ENCODE data around the gene ZNF79.
A peak's percentile ranks its signal among the peaks of the same experiment; 100 is the strongest.

The ZNF79 gene

DNA sequence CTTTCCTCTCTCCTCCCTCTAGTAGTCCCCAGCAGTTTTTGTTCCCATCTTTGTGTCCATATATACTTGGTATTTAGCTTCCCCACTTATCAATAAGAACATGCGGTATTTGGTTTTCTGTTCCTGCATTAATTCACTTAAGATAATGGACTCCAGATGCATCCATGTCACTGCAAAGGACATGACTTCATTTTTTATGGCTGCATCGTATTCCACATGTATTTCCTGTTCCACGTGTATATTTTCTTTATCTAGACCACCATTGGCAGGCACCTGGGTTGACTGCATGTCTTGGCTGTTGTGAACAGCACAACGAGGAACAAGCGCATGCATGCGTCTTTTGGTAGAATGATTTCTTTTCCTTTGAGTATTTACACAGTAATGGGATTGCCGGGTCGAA lies 6.2 kb downstream of the ZNF79 start:
- no peak for DNase-seq

DNA sequence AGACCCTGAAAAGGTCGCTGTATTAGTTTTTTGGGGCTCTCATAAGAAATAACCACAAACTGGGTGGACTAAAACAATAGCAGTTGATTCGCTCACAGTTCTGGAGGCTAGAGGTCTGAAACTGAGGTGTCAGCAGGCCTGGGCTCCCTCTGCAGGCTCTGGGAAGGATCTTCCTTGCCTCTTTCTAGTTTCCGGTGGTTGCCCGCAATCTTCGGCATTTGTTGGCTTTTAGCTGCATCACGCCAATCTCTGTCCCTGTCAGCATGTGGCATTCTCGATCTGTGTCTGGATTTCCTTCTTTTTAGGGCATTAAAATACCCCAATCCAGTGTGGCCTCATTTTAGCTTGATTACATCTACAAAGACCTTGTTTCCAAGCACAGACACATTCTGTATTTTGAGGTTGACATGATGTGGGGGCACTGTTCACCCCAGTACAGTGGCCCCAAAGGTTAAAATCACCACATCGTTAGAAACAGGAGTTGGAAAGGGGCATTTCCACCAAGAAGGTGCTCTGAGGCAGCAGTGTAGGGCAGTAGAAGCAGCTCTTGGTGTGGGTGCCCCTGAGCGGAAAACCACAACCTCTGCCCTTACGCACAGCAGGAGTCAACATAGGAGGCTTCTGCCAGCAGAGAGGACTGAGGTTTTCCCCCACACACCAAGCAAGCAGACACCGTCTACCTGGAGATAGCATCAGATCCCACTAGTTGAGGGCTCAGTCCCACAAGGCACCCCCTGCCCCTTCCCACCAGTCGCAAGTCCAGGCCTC lies 13.5 kb downstream of the ZNF79 start:
- peak; percentile 42 for DNase-seq

DNA sequence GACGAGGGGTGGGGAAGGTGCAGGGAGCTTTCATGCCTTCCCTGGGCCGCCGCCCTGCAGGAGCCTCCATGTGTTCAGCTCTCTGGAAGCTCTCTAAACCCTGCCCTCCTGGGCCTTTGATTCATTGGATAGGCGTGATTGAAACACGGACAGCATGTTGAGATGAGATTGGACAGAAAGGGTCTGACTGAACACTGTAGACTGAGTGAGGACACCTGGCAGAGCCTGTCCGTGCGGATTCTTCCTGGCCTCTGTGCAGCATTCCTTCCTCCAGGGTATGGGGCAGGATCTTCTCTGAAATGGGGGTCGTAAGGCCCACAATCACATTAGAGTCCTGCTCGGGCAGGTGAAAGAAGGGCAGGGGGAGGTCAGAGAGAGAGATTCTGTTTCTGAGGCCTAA lies 14.2 kb downstream of the ZNF79 start:
- no peak for DNase-seq

DNA sequence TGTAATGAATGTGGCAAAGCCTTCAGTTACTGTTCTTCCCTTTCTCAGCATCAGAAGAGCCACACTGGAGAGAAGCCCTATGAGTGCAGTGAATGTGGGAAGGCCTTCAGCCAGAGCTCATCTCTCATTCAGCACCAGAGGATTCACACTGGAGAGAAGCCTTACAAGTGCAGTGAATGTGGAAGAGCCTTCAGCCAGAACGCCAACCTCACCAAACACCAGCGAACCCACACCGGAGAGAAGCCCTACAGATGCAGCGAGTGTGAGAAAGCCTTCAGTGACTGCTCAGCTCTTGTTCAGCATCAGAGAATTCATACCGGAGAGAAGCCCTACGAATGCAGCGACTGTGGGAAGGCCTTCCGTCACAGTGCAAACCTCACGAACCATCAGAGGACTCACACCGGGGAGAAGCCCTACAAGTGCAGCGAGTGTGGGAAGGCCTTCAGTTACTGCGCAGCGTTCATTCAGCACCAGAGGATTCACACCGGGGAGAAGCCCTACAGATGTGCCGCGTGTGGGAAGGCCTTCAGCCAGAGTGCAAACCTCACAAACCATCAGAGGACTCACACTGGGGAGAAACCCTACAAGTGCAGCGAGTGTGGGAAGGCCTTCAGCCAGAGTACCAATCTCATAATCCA lies 20.2 kb downstream of the ZNF79 start:
- no peak for DNase-seq

DNA sequence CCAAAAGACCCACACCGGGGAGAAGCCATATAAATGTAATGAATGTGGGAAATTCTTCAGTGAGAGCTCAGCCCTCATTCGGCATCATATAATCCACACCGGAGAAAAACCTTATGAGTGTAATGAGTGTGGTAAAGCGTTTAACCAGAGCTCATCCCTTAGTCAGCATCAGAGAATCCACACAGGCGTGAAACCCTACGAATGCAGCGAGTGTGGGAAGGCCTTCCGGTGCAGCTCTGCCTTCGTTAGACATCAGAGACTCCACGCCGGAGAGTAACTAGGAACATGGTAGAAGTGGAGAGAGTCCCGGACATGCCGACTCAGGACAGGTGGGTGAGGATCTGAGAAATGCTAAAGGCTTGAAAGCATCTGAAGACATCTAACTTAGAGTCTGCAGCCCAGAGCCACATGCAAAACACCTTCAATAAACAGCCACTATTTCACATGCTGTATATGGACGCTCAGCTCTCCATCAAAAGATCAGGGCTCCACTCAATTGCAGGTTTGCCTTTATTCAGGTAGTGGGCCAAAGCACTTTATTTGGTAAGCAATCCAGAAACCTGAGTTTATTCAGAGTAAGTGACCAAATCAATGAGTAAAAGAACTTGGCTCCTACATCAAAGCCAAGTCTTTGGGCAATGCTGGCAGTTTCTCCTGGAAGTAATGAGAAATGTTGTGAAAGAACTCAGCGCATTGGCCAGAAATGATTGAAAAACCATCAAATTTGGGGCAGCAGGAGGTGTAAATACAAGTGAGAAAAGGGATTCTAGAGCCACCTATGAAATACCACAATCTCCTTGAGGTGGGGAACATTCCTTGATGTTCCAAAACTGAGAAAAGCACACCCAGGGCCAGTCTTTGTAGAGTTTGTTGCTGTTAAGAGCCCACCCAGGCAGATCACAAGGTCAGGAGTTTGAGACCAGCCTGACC lies 21.0 kb downstream of the ZNF79 start:
- DNase-seq, result no peak

DNA sequence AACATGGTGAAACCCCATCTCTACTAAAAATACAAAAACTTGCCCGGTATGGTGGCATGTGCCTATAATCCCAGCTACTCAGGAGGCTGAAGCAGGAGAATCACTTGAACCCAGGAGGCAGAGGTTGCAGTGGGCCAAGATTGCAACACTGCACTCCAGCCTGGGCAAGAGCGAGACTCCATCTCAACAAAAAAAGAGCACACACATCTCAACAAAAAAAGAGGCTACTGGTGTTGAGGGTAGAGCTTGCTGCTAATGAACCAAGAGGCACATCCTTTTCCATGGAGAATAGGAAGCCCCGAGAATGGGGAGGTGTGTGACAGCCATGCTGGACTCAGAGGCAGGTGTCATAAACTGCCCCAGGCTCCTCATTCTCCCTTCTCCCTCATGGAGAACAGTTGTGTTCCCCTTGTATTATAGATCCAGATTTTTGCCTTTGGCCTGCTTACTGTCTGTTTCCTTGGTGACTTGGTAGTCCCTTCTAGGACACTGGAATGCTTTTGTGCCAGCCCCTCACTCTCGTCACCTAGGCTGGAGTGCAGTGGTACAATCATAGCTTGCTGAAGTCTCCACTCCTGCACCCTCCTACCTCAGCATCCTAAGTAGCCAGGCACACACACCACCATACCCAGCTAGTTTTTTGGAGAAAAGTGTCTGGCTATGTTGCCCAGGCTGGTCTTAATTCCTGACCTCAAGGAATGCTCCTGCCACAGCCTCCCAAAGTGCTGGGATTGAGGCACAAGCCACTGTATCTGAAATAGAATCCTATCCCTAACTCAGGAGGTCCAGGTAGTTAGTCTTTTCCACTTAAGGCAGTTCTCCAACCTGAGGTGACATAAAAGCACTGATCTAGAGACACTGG lies 21.9 kb downstream of the ZNF79 start:
- no peak for DNase-seq

DNA sequence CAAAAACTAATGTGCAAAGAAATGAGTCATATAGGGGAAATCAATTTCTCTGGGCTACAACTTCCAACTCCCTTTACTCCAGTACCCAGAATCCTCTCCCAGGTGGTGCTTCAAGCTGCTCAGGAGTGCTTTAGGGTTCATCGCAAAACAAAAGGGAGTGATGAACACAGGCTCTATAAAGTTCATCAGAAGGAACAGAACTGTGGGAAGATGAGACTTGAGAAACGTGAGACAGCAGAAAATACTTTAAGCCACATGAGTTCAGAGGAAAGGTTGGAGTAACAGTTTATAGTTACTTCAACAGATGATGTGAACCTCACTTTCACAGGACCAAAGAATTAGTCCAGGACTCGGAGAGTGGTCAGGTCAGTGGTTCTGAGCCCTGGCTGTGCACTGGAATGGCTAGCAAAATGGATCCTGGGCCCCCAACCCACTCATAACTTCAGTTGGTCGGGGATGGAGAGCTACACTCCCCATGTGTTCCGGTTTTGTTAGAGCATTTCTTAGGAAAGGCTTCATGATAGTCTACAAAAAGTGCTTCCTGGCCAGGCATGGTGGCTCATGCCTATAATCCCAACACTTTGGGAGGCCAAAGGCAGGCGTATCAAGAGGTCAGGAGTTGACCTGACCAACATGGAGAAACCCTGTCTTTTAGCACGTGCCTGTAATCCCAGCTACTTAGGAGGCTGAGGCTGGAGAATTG lies 22.7 kb downstream of the ZNF79 start:
- no peak for DNase-seq

DNA sequence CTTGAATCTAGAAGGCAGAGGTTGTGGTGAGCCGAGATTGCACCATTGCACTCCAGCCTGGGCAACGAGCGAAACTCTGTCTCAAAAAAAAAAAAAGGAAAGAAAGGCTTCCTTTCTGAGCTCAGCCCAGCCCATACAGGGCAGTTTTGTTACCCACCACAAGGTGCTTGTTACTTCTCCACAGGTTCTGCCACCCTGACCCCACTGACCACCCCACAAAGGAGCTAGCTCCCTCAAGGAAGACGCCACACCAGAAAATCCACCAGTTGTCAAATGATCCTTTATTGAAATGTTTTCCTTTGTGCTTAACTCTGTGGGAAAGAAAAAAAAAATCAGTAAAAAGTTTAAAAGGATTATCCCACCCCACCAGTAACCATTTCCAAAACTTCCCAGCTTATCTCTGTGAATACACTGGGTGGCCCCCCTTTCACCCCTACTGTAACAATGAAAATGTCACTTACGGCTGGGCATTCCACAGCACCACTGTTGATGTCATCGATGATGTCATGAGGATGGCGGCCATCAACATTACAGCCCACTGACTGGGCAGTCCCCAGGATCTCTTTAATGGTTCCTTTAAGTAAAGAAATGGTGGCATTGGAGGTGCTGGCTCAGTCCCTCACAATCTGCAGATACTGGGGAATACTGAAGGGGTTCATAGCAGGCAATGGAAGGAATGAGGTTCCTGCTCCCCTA lies 23.4 kb downstream of the ZNF79 start:
- DNase-seq, result no peak

DNA sequence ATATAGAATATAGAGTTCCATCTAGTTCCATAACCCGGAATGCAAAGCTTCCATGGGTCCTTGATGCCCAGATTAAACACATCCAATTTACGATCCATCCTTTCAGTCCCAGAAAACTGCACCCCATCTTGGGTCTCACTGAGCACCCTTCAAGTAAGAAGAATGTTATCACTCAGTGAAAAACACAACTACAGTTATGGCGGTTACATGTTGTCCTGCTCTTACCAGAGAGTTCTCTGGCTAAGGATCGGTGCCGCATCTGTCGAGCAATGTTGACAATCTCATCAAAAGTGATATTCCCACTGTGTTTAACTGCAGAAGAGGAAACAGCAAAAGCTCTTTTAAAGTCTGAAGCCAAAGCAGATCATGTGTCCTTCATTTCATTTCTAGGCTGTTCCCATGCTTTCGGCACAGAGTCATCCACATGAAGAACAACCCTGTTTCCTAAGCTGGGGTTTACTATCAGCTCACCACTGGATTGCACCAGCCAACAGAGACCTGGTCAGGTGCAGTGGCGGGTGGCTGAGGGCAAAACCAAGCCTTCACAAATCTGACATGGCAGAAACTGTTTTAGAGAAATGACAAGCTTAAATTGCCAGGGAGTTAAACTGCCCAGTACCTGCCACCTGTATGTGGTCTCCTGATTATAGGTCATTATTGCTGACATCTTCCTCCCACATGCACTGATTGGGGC lies 24.1 kb downstream of the ZNF79 start:
- no peak for DNase-seq

DNA sequence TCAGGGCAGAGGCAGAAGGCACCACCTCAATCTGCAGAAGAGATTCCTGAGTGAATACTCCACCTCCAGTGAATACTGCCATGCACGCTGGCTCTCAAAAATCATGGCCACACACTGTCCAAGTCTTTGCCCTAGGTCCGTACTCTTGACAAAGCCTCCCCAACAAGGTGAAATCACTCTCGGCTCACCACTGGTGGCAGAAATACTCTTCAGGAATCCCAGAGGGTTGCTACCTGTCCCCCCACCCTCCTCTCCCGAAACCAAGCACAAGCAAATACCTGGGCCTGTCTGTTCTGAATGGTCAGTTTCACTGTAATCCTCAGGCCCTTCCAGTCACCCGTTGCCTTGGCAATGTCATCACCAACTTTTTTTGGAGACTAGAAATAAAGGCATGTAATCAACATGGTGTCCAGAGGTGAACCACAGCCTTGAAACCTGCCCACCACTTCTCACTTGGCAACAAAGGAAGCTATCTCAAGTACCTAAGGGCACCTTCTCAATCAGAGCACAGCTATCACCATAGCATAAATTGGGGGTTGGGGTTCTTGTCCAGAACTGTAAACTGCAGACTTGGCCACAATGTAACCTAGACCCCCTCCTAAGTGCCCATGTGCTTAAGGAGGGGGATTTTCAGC lies 25.3 kb downstream of the ZNF79 start:
- no peak for DNase-seq

DNA sequence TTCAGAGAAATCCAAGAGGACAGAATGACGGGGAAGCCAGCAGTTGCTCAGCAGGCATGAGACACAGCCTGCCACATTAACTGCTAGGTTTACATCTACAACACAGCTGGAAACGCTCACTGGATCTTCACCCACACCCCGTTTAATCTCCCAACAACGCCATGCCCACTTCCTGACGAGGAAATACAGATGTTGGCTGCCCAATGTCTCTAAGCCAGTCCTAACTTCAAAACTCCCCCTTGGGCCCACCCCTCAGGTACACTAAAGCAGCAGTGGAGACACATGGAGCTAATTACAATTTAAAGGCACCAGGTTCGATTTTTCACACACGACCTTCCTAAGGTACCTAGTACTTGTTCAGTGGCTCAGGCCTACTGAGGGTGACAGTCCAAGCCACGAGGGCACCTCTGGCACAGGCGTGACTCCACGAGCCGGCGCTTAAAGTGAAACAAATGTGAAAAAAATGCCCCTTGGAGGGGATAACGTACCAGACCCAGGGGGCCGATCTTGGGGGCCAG lies 26.1 kb downstream of the ZNF79 start:
- DNase-seq, result no peak

DNA sequence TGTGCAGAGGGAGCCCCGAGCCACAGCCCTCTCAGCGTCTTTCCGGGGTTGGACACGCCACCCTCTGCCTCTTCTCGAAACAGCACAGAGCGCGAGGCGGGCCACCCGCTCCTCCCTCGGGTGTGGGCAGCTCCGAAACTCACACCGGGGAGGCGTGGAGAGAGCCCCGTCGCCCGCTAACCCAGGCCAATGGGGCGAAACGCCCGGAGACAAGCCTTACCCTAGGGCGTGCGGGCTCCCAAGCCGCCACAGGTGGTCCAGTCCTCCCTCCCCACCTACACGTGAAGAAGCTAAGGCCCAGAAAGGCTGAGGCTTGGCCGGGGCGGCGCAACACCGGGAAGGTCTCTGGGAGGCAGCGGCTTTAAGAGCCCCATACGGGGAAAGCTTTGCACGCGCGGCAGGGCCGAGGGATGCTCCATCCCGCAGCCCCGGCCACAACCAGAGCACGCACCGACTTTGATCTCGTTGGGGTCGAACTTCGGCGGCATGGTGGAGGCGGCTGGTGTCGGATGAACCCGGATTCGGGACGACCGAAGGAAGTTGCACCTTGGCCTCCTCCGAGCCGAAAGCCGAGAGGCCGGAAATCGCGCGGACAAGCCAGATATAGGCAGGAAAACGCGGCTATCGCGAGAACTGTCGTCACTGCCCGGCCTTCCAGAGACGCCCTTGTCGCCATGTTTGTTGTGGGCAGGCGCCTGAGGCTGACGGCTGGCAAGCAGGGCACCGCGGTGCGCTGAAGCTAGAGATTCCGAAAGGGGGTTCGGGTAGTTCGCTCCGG lies 26.8 kb downstream of the ZNF79 start, which contains the start of the genes LRSAM1 and RPL12:
Gene LRSAM1 (plus strand): TSS at position 681 of the 778 bp plus-strand sequence. CDS start 3,018 bp downstream, outside the sequence.
Gene RPL12 (minus strand): TSS at position 577 of the 778 bp plus-strand sequence. CDS start 89 bp downstream, at position 488.
- DNase-seq, result peak; percentile 96

DNA sequence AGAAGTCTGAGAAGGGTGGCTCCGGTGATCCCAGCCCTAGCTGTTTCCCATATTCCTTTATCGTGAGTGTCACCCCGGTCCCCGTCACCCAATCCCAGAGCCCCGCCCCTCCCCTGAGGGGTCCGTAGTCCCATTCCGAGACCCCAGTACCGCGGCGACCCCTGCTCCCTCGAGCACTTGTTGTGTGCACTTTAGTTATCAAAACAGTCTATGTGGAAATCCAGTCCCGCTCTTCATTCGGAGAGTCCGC lies 27.4 kb downstream of the ZNF79 start:
- no peak for DNase-seq

DNA sequence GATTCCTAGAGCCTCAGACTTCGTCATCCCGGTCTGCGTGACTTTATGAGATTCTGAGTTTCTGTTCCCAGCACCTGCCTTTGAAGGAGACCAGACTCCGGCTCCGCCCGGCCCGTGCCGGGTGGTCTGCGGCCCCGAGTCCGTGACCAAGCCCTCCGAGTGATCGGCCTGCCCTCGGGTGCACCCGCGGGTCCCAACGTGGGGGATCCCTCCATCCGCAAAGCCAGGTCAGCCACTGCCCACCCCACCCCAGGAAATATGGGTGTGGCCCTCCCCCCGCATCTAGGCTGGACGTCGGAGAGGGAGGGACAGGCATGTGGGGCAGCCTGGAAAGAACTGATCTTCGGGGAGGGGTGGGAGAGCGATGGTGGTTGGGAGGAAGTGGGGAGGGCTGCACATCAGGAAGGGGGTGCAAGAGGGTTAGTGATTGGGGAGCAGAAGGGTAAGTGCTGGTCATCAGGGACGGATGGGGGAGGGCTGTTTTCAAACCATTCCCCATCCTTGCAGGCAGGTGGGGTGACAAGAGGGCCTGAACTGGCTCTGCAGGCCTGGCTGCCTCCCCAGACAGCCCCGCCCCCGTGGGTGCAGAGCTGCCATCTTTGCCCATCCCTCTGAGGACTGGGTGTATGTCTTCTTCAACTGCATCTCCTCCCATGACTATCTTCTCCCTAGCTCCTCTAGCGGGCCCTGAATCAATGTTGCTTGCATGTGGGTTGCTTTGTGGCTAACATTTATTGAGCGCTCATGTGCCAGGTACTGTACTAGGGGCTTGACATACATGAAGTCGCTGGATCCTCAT lies 27.9 kb downstream of the ZNF79 start:
- peak; percentile 29 for DNase-seq

DNA sequence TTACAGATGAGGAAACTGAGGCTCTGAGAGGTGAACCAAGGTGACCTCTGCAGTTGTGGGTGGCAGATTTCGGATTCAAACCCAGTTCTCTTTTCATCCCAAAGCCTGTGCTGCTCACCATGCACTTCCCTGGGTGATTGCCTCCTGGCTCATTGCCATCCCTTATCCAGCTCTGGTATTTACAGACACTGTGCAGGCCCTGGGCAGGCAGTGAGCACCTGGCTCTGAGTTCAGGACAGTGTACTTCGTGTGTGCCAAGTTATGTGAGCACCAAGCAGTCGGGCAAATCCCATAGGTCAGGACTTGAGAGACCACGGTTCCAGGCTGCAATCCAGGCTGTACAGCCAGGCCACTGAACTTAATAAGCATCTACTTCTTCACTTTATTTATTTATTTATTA lies 28.5 kb downstream of the ZNF79 start:
- no peak for DNase-seq

DNA sequence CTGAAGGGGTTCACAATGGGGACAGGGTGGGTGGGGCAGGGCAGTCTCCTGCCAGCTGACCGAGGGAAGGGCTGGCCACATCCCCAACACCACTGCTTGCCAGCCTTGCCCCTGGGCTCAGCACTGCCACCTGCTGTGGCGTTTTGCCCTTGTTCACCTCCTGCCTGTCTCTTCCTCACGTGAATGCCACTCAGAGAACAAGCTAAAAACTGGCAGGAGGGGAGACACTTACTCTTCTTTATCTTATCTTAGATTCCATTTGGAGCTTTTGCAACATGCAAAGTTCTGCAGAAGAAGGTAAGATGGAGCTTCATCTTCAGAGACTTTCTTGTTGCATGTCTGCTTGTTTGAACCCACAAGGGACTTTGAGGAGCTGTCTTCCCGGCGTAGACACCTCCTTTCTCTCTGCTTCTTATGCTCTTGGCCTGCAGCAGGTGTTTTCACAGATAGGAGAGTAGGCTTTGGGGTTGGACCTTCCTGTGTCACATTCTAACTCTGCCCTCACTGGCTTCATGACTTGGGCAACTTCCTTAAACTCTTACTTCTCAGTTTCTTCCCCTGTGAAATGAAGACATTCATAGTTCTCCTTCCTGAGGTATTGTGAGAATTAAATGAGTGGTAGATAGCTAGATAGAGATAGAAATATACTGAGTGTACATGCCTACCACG lies 31.3 kb downstream of the ZNF79 start:
- DNase-seq, result no peak

DNA sequence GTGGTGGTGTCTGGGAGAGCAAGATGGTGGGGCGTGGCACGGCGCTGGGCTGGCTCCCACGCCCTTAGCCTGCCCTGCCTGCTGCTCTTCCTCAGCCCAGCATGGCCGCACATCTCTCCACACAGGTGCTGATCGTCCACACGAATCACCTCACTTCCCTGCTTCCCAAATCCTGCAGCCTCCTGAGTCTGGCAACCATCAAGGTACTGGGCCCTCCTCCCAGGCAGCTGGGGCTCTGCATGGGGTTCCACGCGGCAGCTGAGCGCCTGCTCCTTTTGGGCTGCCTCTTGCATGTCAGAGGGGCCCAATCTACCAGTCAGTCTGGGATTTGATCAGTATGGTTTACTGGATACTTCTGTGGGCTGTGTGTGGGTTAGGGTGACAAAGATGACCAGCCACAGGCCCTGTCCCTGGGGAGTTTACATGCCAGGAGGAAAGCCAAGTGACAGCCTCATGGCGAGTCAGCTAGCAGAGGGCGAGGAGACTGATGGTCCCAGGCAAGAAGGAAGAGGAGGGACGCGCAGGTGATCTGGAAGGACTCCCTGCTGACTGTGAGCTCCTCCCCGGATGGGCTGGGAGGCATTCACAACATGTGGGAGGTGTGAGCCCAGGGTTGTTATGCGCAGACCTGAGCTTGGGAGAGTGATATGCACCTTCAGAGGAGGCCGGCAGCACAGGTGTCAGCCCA lies 33.2 kb downstream of the ZNF79 start:
- no peak for DNase-seq
